Breast epithelium (tissue), 4 donors: ENCODE measurements around the gene IFITM1. TPM values are rescaled to one million over a fixed set of nuclear protein-coding genes. Genes with fewer than 3 reads are reported as not detected.

ENCODE experiments used
- DNase-seq, 2 donors: peaks; one replicate each; pipeline ENCODE4 v3.0.0-alpha.2; 2019; ENCODE audit warnings: low spot score in 2 of 2
- H3K27ac ChIP-seq, 2 donors: fragments of 200-600 bp; sonication (generic) in 1 of 2; one replicate each; pipeline ENCODE4 v1.5.1; 2016 to 2019; ENCODE audit warnings: mild to moderate bottlenecking in 1 of 2
- H3K27me3 ChIP-seq, 2 donors: fragments of 200-600 bp; sonication (generic) in 1 of 2; one replicate each; pipeline versions ENCODE4 v1.5.1 to v1.6.0; 2017 to 2019; ENCODE audit warnings: control low read depth in 1 of 2, mild to moderate bottlenecking in 1 of 2
- H3K36me3 ChIP-seq: fragments of 200-600 bp; one replicate; pipeline ENCODE4 v1.5.1; 2019
- H3K4me1 ChIP-seq, 2 donors: fragments of 200-600 bp; sonication (generic); one replicate each; pipeline ENCODE4 v1.5.1; 2016 to 2019; ENCODE audit warnings: control low read depth in 1 of 2
- H3K4me3 ChIP-seq, 3 donors: fragments of 200-600 bp; sonication (generic); 1 replicate in 2 of 3; 2 replicates in 1 of 3; pipeline ENCODE4 v1.5.1; 2016 to 2019; ENCODE audit warnings: mild to moderate bottlenecking in 3 of 3, moderate library complexity in 2 of 3
- H3K9me3 ChIP-seq, 2 donors: fragments of 200-600 bp; sonication (generic) in 1 of 2; one replicate each; pipeline ENCODE4 v1.5.1; 2016 to 2019; ENCODE audit warnings: control low read depth in 1 of 2
- POLR2A ChIP-seq: fragments of 450-650 bp; IDR thresholded peaks from one replicate; pipeline ENCODE4 v1.6.1; 2016; ENCODE audit warnings: antibody characterized with exemption, mild to moderate bottlenecking, moderate library complexity
- POLR2AphosphoS5 ChIP-seq, 3 donors: sonication (generic); formaldehyde crosslinking; IDR thresholded peaks; one replicate each; pipeline ENCODE4 v1.6.1; 2017; ENCODE audit warnings: antibody characterized with exemption in 3 of 3
- intact Hi-C: fragments of 100-400 bp; cut with DNase I; formaldehyde crosslinking; loops from one replicate; pipeline ENCODE4 v1.15.1; 2023; ENCODE audit warnings: low total_unique reads
- total RNA-seq, 3 donors: library from RNA; depleted of rRNA; stranded (reverse); fragments of >200 nt; gene quantifications; one replicate each; pipeline ENCODE4 v1.1.0, GENCODE V29; 2016
- TF ChIP-seq, protein P1 (sequence below), 3 donors: fragments of 450-650 bp; IDR thresholded peaks; one replicate each; pipeline ENCODE4 v1.5.1; 2016 to 2017; ENCODE audit warnings: antibody characterized with exemption in 3 of 3, mild to moderate bottlenecking in 3 of 3, moderate library complexity in 3 of 3

Gene IFITM1
- total RNA-seq, 3 donors from 2014 or later: 129 to 321 (median 142) TPM

DNA sequence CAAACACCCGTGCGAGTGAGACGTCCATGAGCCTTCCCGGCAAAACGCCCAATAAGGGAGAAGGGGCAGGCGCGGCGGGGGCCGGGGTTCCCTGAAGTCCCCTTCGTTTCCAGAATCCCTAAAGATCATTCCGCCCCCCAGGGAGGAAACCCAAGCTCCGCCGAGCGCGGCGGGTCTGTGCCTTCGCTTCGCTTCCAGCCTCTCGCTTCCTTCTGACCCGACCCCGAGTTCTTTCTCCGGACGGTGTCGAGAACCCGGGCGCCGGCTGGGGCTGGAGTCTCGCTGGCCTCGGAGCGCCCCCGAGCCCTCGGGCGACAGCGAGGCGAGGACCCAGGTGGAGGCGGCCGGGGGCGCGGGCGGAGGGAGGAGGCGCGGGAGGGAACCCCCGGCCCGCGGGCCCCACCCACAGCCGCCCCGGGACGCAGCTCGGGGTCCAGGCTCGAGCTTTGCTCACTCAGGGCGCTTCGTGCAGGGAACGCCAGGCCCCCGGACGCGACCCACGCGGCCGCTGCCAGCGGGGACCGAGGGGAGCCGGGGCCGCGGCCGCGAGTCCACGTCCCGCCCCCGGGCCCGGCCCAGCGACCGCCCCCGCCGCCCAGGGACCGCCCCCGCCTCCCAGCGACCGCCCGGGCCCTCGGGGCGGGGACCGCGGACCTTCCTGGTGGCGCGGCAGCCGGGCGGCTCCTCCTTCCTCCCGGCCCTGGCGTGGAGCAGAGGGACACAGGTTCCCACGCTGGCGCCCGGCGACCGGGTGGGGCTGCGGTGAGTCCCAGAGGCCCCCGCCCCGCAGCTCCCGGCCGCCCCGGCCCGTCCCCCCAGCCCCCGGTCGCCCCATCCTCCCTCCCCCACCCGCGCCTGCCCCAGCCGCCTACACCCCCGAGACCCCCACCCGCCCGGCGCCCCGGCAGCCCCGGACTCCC, 25.1 kb upstream of the IFITM1 start, which contains the start of gene PGGHG:
Gene PGGHG, plus strand, starts transcription at position 649 of the 920 bp plus-strand sequence. CDS start 691 bp downstream, outside the sequence.
- no peak for TF ChIP-seq POLR2A
- Histone ChIP-seq H3K9me3 (no peaks in the 10 kb centered on the region), H3K27me3 (peaks cover 0 to 15% of the 10 kb centered on the region in 2 donors), H3K27ac (peak within 1 kb of the TSS; percentile 61 to 80), H3K4me1 (peaks cover 0 to 5% of the 10 kb centered on the region in 2 donors), H3K4me3 (peak within 1 kb of the TSS; percentile 68 to 97 (median 72)), H3K36me3 (no peaks in the 10 kb centered on the region)
- intact Hi-C loops: loop anchor here (2.0 kb wide), 1 partner anchor 36 kb away; no protein-coding TSS in a partner anchor
- DNase-seq: peak in 1 of 2 donors; percentile 72

DNA sequence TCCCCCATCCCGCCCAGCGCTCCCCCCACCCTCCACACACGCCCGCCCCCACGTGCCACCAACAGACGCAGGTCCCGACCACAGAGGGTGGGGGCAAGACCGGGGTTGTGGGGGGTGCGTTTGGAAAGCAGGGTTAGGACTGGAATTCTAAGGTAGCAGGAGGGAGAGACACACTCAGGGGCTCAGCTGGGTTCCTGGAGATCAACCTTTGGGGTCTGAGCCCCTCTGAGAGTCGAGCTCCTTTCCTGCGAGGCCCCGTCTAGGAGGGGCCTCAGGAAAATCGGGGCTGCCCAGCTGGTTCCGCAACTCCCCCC, 24.5 kb upstream of the IFITM1 start:
- Histone ChIP-seq H3K36me3 (no peaks in the 10 kb centered on the region), H3K27me3 (peaks cover 0 to 9% of the 10 kb centered on the region in 2 donors), H3K4me3 (peak overlapping the region; percentile 68 to 97 (median 72)), H3K9me3 (no peaks in the 10 kb centered on the region), H3K4me1 (peaks cover 0 to 5% of the 10 kb centered on the region in 2 donors), H3K27ac (peak overlapping the region; percentile 58 to 80)
- TF ChIP-seq POLR2A (no peak), POLR2AphosphoS5 (IDR thresholded peaks at IDR 0.05) (no peak)
- TF ChIP-seq, protein P1, sequence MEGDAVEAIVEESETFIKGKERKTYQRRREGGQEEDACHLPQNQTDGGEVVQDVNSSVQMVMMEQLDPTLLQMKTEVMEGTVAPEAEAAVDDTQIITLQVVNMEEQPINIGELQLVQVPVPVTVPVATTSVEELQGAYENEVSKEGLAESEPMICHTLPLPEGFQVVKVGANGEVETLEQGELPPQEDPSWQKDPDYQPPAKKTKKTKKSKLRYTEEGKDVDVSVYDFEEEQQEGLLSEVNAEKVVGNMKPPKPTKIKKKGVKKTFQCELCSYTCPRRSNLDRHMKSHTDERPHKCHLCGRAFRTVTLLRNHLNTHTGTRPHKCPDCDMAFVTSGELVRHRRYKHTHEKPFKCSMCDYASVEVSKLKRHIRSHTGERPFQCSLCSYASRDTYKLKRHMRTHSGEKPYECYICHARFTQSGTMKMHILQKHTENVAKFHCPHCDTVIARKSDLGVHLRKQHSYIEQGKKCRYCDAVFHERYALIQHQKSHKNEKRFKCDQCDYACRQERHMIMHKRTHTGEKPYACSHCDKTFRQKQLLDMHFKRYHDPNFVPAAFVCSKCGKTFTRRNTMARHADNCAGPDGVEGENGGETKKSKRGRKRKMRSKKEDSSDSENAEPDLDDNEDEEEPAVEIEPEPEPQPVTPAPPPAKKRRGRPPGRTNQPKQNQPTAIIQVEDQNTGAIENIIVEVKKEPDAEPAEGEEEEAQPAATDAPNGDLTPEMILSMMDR (IDR thresholded peaks at IDR 0.05): no peak
- DNase-seq: no peak
- intact Hi-C loops: loop anchor here (2.0 kb wide), 1 partner anchor 37 kb away; no protein-coding TSS in a partner anchor

DNA sequence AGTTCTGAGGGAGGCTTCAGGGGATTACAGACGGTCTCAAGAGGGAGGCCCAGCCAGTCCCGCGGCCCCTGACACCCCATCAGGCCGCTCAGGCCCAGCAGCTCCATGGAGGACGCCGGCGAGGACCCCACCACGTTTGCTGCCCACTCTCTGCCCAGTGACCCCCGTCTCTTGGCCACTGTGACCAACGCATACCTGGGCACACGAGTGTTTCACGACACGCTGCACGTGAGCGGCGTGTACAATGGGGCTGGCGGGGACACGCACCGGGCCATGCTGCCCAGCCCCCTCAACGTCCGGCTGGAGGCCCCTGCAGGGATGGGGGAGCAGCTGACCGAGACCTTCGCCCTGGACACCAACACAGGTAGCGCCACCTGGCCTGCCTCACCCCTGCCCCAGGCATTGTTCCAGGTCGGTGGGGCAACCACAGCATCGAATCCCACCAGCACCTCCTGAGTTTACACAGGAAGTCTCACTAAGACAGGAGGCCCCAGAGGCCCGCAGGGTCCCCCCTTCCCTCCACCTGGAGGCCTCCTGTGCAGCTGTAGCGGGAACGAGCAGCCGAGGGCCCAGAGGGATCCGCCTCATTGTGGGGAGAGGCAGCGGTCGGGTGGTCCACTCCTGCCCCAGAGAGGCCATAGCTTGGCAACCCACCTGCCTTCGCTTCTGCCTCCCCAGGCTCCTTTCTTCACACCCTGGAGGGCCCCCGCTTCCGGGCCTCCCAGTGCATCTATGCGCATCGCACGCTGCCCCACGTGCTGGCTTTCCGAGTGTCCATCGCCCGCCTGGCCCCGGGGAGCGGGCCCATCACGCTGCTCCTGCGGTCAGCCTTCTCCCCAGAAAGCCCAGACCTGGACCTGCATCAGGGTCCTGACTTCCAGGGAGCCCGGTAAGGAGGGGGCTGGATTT, 23.9 kb upstream of the IFITM1 start:
- Histone ChIP-seq H3K27ac (peak overlapping the region in 1 of 2 donors; percentile 80), H3K27me3 (peaks cover 0 to 3% of the 10 kb centered on the region in 2 donors), H3K4me3 (peak overlapping the region; percentile 68 to 97 (median 72)), H3K9me3 (no peaks in the 10 kb centered on the region), H3K36me3 (no peaks in the 10 kb centered on the region), H3K4me1 (peaks cover 0 to 5% of the 10 kb centered on the region in 2 donors)
- intact Hi-C loops: loop anchor here (2.0 kb wide), 1 partner anchor 37 kb away; no protein-coding TSS in a partner anchor
- TF ChIP-seq, protein P1 (IDR thresholded peaks at IDR 0.05): no peak
- TF ChIP-seq POLR2AphosphoS5 (IDR thresholded peaks at IDR 0.05) (no peak), POLR2A (no peak)
- DNase-seq: peak in 1 of 2 donors; percentile 38

DNA sequence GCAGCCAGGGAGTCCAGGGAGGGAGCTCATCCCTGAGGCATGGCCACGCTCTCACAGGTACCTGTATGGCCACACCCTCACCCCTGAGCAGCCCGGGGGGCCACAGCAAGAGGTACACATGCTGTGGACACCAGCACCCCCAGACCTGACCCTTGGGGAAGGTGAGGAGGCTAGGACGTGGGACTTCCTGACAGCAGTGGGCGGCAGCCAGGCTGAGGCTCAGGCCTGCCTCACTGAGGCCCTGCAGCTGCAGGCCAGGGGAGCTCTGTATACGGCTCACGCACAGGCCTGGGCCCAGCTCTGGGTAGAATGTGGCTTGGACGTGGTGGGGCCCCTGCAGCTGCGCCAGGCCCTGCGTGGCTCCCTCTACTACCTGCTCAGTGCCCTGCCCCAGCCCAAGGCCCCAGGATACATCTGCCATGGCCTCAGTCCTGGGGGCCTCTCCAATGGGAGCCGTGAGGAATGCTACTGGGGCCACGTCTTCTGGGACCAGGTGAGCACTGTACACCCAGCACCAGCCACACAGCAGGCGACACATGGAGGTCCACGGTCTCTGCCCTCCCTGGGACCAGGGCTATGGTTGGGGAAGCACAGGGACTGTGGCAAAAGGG, 23.1 kb upstream of the IFITM1 start:
- H3K9me3 ChIP-seq: no peaks in the 10 kb centered on the region
- DNase-seq: no peak
- intact Hi-C loops: no loop called here
- H3K4me1 ChIP-seq: peaks cover 0 to 5% of the 10 kb centered on the region in 2 donors
- no peaks in the 10 kb centered on the region for H3K27me3 ChIP-seq
- TF ChIP-seq, protein P1 (IDR thresholded peaks at IDR 0.05): no peak
- TF ChIP-seq POLR2A (no peak), POLR2AphosphoS5 (IDR thresholded peaks at IDR 0.05) (no peak)
- no peak overlapping the region for H3K4me3 ChIP-seq
- no peak overlapping the region for H3K27ac ChIP-seq
- H3K36me3 ChIP-seq: no peaks in the 10 kb centered on the region
